HG03520 (cell line): ENCODE data around the gene SLC35F6.

Experiments used
- ATAC-seq: cut with Tn5 transposase; IDR thresholded peaks from one replicate; pipeline ENCODE4 v1.9.1; 2021; ENCODE audit warnings: mild to moderate bottlenecking, moderate library complexity; ENCODE audit not compliant: unreplicated experiment

Gene SLC35F6, protein sequence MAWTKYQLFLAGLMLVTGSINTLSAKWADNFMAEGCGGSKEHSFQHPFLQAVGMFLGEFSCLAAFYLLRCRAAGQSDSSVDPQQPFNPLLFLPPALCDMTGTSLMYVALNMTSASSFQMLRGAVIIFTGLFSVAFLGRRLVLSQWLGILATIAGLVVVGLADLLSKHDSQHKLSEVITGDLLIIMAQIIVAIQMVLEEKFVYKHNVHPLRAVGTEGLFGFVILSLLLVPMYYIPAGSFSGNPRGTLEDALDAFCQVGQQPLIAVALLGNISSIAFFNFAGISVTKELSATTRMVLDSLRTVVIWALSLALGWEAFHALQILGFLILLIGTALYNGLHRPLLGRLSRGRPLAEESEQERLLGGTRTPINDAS

DNA sequence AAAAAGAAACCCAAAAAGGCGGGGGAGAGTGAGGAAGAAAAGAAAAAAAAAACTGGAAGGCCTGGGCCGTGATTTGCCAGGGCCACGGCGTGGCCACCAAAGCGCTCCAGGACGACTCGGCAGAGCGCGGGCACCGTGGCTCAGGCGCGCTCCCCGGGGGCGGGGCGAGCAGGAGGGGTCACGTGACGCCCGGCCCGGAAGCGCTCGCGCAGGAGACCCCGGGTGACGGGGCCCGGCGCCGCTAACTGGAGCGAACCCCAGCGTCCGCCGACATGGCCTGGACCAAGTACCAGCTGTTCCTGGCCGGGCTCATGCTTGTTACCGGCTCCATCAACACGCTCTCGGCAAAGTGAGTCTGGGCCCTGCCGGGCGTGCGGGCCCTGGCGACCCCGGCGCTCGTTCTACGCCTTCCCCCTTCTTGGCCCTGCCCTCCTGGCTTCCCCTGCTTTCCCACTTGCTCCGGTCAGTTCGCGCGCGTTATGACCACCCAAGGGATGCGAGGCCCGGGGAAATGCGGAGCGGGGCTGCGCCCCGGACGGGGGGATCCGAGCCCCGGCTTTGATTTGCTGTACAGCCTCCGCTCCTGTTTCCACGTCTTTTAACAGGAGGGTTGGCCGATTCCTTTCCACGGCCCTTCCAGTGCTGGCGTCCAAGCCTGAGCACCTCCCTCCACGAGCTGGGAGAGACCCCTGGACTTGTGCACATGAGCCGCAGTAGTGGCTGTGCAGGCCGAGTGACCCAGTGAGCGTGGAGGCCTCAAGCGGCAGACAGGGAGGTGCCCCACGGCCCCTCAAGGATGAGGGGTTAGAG, at the start of gene SLC35F6:
Gene SLC35F6, plus strand, starts transcription at position 207 of the 810 bp plus-strand sequence. Its CDS starts 66 bp downstream, at position 273.
- peak; percentile 76 for ATAC-seq

DNA sequence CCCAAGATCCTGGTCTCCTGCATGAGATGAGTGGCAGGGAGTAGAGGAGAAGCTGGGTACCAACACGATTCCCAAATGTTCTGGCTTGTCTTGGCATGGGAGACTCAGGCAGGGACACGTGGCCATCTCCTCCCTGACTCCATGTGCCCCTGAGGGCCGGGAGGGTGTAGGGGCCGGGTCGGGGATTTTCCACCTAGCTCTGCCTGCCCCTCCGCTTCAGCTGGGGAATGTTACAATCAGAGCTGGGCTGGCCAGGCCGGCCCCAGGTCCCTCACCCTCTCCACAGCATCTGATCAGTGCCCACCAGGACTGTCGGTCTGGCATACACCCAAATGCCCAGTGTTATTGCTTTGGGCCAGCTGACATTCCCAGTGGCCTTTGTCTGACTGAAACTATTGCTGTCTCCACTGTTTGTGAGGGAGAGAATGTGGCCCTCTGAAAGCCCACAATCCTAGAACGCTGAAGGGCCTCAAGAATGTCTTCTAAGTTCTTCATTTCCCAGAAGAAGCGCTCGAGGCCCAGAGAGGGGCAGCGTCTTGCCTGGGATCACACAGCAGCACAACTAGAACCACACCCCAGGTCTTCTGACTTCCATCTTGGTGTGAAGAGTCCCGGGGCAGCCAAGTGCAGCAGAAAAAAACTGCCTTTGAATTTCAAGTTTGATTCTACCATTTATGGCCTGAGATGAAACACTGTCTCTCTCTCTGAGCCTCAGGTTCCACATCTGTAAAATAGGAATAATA, 48.4 kb upstream of the SLC35F6 start:
- ATAC-seq = no peak

DNA sequence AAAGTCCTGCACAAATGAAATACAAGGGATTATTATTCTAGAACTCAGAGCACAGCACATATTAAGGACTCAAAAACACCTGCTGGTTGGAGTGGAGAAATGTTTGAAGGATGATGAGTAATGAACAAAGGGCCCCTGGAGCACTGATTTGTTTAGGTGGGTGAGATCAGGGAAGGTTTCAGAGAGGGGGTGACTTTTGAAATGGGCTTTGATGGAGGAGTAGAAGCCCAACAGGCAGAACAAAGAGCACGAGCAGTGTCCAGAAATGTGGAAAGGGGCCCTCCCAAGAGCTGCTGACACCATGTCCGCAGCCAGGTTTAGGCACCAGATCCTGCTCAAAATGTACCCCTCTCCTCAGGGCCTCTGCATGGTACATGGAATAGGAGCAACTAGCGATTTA, 47.7 kb upstream of the SLC35F6 start:
- ATAC-seq = no peak

DNA sequence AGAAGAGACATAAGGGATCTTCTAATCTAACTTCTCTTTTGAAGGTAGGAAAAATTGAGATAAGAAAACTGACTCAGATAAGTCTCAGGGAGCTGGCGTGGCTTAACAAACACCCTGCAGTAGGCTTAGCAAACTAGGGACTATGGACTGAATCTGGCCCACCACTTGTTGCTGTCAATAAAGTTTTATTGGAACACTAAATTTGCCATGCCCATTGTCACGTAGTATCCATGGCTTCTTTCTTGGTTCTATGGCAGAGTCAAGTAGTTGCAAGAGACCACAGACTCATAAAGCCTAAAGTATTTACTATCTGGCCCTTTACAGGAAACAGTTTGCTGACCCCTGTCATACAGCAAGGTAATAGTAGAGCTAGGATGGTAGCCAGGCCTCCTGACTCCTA, 47.3 kb upstream of the SLC35F6 start:
- no peak for ATAC-seq

DNA sequence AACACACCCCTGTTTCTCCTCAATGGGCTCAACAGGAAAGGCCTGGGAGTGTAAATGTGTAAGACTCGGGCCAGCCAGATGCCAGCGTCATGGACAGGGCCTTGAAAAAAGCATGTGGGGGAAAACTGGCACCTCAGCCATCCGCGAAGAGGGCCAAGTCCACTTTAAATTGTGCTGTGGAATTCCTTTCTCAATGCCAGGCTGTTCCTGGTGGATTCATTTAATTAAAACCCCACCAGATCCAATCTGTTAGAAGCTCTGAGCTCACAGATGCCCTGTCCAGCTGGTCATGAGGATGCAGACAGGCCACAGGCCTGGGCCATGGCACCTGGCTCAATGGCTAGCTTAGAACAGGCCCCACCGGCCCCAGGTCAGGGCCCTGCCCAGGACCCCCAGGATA, 46.7 kb upstream of the SLC35F6 start:
- no peak for ATAC-seq

DNA sequence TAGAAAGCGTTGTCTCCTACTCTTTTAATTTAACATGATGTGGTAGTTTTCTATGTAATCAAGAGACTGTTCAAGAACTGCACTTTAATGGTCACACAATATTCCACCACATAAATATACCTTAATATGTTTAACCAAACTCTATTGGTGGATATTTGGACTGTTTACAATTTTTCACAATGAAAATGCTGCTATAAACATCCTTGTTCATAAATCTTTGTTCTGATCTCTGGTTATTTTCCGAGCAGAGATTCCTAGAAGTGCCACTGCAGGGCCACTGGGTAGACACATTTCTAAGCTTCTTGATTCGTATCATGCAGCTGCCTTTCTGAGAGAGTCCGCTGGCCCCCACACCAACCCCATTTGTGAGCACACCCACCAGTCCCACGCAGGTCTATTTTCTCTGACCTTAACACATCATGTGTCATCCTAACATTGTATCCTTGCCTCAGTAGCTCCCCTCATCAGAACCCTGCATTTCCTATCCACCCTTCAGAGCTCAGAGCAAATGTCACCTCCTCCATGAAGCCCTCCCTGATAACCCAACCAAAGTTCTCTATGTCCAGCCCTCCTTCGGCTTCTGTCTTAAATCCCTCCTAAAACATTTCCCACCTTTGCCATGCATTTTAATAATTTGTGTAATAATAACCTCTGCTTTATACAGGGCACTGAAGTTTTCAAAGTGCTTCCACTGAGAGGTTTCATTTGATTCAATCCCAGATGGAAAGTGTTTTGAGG, 45.0 kb upstream of the SLC35F6 start:
- no peak for ATAC-seq

DNA sequence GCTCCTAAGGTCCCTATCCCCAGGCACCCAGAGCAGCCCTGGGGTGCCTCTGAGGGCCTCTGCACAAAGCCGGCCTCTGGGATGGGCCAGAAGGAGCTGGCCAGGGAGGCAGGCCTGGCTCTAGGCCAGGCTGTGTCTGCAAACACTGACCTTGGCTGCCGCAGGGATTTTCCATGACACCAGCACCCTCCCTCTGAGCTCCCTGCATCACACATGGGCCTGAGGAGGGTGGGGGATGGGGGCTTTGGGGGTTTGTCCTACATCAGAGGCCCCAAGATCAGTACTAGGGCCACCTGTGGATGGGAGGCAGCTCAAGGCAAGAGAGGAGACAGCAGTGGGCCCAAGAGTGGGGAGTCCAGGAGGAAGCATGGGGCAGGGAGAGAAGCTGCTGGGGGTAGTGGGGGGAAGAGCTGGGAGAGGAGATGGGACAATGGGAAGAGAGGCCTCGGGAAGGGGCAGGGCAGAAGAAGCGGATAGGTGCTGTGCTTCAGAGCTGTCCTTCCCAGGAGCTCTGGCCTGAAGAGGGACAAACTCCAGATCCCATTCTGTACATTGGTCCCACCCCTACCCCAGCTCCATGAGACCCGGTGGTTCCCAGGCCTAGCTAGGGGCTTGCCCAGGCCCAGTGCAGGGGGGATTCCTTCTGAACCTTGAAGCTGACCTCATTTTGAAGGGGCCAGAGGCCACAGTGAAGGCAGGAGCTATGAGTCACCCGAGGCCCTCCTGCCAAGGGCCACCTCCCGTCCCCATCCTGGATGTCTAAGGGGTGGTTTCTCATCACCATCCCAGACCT, 43.6 kb upstream of the SLC35F6 start:
- no peak for ATAC-seq

DNA sequence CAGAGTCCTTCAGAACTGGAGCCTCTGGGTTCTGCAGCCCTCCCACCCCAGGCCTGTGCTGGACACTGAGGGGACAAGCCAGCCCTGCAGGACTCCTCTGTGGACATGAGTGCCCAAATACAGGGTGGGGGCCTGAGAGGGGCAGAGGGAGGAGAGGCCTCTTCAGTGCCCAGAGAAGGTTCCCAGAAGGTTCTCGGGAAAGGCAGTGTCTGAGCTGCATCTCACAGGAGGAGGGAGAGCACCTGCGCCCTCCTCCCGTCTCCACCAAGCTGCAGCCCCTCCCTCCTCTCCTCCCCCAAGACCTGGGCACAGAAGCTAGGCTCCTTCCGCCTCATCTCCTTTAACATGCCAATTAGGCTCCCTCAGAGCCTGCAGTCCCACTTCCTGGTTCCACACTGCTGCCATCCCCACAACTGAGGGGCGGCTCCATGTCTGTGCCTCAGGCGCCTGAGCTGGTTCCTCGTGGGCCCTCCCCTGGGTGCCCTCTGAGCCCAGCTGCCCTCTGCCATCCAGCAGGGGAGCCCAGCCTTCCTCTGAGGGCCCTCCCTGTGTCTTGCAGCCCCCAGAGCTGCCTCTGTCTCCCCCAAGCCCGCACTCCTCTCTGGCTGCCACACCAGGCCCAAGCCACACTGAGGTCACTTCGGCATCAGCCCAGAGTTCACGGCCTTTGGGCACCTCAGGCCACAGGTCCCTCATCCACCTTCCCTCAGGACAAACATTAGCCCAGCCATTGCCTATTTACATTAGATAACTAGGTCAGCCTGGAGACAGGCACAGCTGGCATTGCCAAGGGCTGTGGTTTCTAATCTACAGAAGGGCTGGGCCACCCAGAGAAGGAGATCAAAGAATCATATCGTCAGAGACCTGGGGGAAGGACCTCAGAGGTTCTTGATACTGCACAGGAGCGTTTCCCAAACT, 42.7 kb upstream of the SLC35F6 start:
- ATAC-seq = no peak

DNA sequence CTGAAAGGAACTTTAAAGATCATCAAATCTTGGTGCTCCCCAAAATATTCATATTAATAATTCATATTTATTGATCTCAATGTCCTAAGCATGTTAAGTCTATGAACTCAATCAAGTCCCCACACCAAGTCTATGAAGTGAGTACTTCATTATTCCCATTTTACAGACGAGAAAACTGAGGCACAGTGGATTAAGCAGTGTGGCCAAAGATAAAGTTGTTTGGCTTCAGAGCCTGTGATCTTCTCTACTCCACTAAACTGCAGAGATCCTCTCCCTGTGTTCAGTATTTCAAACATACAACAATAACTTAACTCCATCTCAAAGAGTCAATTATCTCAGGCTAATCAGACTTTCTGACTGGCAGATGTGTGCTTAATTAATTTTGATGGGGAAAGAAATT, 41.8 kb upstream of the SLC35F6 start:
- no peak for ATAC-seq

DNA sequence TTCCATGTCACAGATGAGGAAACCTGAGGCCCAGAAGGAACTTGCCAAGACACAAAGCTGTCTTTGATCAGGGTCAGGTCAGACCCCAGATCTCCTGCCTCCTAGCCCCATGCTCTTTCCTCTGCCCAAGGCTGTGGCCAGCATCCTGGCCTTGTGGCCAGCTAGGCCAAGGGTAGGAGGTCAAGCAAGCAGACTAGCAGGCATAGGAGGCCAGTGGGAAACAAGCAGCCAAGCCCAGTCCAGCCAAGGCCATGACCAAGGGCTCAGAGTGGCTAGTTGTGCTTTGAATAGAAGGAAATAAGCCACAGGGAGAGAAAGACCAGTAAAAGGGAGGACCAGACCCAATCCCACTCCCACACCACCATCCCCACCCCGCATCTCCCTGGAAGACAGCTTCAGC, 41.2 kb upstream of the SLC35F6 start:
- no peak for ATAC-seq

DNA sequence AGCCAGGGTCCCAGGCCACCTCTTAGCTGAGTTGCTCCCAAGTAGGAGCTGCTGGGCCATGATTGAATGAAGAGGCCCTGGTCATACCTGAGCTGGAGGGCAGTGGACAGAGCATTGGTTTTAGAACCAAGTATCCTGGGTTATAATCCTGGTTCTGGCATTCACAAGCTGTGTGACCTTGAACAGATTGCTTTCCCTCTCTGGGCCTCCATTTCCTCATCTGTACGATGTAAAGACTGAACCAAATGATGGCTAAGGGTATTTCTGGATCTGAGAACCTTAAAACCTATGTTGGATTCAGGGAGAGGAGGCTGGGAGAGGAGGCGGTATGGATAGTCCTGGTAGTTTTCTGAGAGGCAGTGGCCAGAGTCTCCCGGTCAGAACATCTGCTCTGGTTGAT, 40.6 kb upstream of the SLC35F6 start:
- ATAC-seq = no peak

DNA sequence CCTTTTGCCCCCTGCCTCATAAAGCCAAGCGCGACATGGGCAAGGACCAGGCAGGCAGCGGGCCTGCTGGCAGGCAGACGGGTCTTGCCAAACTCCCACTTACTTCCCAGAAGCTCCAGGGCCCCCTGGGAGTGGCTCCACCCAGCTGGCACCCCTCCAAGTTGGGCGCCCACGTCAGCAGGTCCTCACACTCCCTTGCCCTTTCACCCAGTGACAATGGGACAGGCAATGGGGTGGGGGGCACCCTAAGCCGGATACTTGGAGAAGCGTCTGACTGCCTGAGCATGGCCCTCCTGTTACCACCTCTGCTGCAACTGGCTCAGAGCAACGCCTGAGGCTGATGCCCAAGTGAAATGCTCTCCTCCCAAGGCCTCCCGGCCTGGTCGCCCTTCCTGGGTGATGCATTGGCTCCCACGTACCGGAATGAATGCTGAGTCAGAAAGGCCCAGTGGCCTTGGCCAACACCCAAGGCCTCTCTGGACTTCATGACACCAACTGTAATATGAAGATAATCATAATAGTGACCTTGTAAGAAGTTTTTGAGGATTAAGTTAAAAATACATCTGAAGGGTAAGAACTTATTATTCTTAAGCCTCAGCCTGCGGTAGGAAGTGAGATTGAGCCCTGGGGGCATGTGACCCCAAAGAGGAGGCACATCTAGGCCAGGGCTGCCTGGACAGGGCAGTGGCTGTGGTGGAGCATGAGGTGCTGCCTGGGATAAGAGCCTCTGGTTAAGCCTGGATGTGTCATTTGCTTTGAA, 39.9 kb upstream of the SLC35F6 start:
- no peak for ATAC-seq

DNA sequence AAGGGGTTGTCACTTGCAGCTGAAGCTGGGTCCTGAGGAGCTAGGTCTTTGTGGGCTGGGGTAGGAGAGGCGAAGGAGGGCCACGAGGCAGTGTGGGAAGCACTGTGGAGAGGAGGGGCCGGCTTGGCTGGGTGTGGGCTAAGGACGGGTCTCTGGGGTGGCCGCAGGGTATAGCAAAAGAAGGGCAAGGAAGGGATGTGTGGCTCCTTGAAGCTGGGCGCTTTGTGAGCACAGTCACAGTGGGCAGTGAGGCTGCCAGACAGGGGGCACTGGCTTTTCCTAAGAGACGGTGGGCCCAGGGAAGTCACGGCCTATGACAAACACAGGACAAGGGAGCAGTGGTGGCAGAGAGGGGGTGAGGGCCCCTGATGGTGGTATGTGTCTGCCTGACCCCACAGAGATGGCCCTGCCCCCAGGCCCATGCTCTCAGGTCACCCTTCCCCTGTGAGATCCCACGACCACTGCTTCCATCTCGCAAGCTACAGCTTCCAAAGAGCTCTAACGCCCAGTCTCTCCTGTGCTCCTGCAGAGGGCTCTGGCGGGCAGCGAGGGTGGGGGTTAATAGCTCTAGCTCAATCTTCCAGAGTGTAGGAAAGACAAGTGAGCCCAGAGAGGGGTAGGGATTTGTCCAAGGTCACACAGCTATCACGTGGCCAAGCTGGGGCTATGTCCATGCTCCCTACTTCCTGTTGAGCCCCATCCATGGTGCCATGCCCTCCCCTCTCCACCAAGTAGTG, 39.1 kb upstream of the SLC35F6 start:
- ATAC-seq = no peak

DNA sequence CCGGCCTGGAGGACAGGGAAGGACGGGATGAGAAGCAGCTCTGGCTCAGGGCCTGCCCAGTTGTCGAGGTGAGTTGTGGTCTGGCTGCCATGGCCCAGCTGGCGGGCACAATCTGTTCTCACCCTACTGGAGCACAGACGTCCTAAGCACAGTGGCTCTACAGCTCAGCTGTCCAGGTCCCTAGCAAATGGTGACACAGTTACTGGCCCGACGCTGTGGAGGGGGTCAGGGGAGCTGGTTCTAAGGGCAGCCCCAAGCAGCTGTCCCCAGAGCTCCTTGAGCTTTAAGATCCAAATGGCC, 38.6 kb upstream of the SLC35F6 start:
- ATAC-seq = no peak

DNA sequence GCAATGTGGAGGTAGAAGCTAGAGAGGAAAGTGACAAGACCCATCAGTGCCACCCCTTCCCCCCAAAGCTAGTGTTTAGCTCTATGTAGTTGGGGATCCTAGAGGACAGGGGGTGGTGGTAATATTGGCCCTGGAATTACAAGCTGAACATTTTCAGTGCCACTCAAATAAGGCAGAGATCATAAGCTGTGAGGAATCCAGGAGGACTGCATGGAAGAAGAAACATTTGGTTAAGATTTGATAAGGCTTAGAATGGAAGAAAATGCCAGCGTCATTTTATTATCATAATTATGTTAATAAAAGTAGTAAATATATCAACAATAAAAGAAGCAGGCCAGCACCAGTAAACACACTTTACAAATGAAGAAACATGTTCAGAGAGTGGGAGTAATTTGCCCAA, 37.9 kb upstream of the SLC35F6 start:
- no peak for ATAC-seq

DNA sequence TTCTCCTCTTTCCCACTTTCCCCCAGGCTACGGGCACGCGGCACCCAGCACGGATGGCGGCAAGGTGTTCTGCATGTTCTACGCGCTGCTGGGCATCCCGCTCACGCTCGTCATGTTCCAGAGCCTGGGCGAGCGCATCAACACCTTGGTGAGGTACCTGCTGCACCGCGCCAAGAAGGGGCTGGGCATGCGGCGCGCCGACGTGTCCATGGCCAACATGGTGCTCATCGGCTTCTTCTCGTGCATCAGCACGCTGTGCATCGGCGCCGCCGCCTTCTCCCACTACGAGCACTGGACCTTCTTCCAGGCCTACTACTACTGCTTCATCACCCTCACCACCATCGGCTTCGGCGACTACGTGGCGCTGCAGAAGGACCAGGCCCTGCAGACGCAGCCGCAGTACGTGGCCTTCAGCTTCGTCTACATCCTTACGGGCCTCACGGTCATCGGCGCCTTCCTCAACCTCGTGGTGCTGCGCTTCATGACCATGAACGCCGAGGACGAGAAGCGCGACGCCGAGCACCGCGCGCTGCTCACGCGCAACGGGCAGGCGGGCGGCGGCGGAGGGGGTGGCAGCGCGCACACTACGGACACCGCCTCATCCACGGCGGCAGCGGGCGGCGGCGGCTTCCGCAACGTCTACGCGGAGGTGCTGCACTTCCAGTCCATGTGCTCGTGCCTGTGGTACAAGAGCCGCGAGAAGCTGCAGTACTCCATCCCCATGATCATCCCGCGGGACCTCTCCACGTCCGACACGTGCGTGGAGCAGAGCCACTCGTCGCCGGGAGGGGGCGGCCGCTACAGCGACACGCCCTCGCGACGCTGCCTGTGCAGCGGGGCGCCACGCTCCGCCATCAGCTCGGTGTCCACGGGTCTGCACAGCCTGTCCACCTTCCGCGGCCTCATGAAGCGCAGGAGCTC, 36.2 kb upstream of the SLC35F6 start:
- no peak for ATAC-seq

DNA sequence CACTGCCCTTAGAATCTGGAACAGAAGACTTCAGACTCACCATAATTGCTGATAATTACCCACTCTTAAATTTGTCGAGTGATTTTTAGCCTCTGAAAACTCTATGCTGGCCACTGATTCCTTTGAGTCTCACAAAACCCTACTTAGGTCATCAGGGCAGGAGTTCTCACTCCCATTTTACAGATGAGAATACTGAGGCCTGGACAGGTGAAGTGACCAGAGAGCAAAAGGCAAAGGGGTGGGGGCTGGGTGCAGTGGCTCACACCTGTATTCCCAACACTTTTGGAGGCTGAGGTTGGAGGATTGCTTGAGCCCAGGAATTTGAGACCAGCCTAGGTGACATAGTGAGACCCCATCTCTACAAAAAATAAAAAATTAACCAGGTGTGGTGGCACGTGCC, 34.8 kb upstream of the SLC35F6 start:
- ATAC-seq = no peak
